GM12865 (cell line): ENCODE results near the gene CHSY1.

Experiments used
- DNase-seq: peaks from one replicate; pipeline ENCODE4 v3.0.0; 2010; ENCODE audit warnings: low read depth
- H3K4me3 ChIP-seq: 2 replicates; pipeline ENCODE4 v1.5.1; 2011; ENCODE audit warnings: mild to moderate bottlenecking, low read depth, low read length, control low read depth
- CTCF ChIP-seq: IDR thresholded peaks from 2 replicates; pipeline ENCODE4 v1.5.1; 2011; ENCODE audit warnings: low read length, control low read depth, low read depth, inconsistent platforms; ENCODE audit not compliant: insufficient read depth; ENCODE audit errors: missing control alignments

CHSY1 gene

GRCh38 chr15:101286471-101287114 is 34.7 kb upstream of the CHSY1 start:
- no peak for DNase-seq
- H3K4me3 ChIP-seq, result no peak overlapping the region
- no peak for TF ChIP-seq CTCF

GRCh38 chr15:101283931-101284330 is 32.1 kb upstream of the CHSY1 start:
- TF ChIP-seq CTCF, result no peak
- H3K4me3 ChIP-seq, result no peak overlapping the region
- DNase-seq, result no peak

- H3K4me3 ChIP-seq, result no peak overlapping the region
- no peak for DNase-seq
- no peak for TF ChIP-seq CTCF
Observed at GRCh38 chr15:101280007-101280406, 28.2 kb upstream of the CHSY1 start.

- no peak for TF ChIP-seq CTCF
- no peak for DNase-seq
Observed at GRCh38 chr15:101277943-101278564, 26.2 kb upstream of the CHSY1 start.

GRCh38 chr15:101277038-101277822 is 25.4 kb upstream of the CHSY1 start, which contains the start of gene SELENOS:
TSS of gene SELENOS (minus strand) at chr15:101277485. CDS start at chr15:101277417, 68 bp downstream.
- H3K4me3 ChIP-seq, result peak within 1 kb of the TSS; percentile 79
- TF ChIP-seq CTCF, result no peak
- DNase-seq, result peak; percentile 93

More at GRCh38 chr15:101277943-101278564, 26.2 kb upstream of the CHSY1 start:
- no peak overlapping the region for H3K4me3 ChIP-seq

- TF ChIP-seq CTCF, result peak; percentile 41
- DNase-seq, result peak; percentile 84
- peak overlapping the region; percentile 79 for H3K4me3 ChIP-seq
Observed at GRCh38 chr15:101276501-101277037, 24.7 kb upstream of the CHSY1 start.
